ENCODE results near the gene MCM7. TPM values are rescaled to one million over a fixed set of nuclear protein-coding genes. Genes with fewer than 3 reads are reported as not detected.

Gene MCM7
- total RNA-seq, 2 donors from 2014 or later: 219 to 242 TPM

GRCh38 chr7:100089458-100090196 lies 11.6 kb downstream of the MCM7 start:
- peak overlapping the region; percentile 62 for H3K27ac ChIP-seq (ENCODE audit: low read depth, low read length)
- H3K9me3 Mint-ChIP-seq: no peaks in the 10 kb centered on the region
- peaks cover 43% of the 10 kb centered on the region for H3K36me3 Mint-ChIP-seq (ENCODE audit: low read depth)
- no peaks in the 10 kb centered on the region for H3K4me1 ChIP-seq (ENCODE audit: control insufficient read depth, insufficient read depth, low read length)
- TF ChIP-seq, protein P1, sequence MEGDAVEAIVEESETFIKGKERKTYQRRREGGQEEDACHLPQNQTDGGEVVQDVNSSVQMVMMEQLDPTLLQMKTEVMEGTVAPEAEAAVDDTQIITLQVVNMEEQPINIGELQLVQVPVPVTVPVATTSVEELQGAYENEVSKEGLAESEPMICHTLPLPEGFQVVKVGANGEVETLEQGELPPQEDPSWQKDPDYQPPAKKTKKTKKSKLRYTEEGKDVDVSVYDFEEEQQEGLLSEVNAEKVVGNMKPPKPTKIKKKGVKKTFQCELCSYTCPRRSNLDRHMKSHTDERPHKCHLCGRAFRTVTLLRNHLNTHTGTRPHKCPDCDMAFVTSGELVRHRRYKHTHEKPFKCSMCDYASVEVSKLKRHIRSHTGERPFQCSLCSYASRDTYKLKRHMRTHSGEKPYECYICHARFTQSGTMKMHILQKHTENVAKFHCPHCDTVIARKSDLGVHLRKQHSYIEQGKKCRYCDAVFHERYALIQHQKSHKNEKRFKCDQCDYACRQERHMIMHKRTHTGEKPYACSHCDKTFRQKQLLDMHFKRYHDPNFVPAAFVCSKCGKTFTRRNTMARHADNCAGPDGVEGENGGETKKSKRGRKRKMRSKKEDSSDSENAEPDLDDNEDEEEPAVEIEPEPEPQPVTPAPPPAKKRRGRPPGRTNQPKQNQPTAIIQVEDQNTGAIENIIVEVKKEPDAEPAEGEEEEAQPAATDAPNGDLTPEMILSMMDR (conservative IDR thresholded peaks at IDR 0.05): no peak
- no peak for DNase-seq
- H3K4me1 Mint-ChIP-seq: peaks cover 7% of the 10 kb centered on the region
- no peaks in the 10 kb centered on the region for H3K9me3 ChIP-seq (ENCODE audit: control insufficient read depth, low read length)
- WGBS, 2 experiments (ENCODE audit: insufficient coverage in 1 of 2, insufficient read length in 1 of 2): 41 to 52% methylated on average over 4 to 7 of the region's 7 CpGs
- no peaks in the 10 kb centered on the region for H3K27me3 ChIP-seq (ENCODE audit: control insufficient read depth, insufficient read depth, low read length, poor library complexity, severe bottlenecking)
- peak overlapping the region; percentile 91 for H3K4me3 Mint-ChIP-seq
- peak overlapping the region; percentile 68 for H3K9ac ChIP-seq (ENCODE audit: extremely low read depth, low read length, poor library complexity, severe bottlenecking)
- H3K27ac Mint-ChIP-seq: peak overlapping the region; percentile 90
- H3K36me3 ChIP-seq (ENCODE audit: control insufficient read depth, insufficient read depth, low read length): peaks cover 44% of the 10 kb centered on the region
- H3K27me3 Mint-ChIP-seq (ENCODE audit: insufficient read depth): no peaks in the 10 kb centered on the region
- H3K4me3 ChIP-seq (ENCODE audit: low read length): peak overlapping the region; percentile 92

GRCh38 chr7:100088621-100089457 lies 12.4 kb downstream of the MCM7 start, which contains the start of gene COPS6:
Gene COPS6, plus strand, starts transcription at chr7:100088969. Its CDS starts 22 bp downstream, at chr7:100088991.
- TF ChIP-seq, protein P1 (conservative IDR thresholded peaks at IDR 0.05): no peak
- DNase-seq: peak; percentile 92
- peak within 1 kb of the TSS; percentile 94 for H3K27ac Mint-ChIP-seq
- Histone ChIP-seq H3K9me3 (ENCODE audit: control insufficient read depth, low read length) (no peaks in the 10 kb centered on the region), H3K36me3 (ENCODE audit: control insufficient read depth, insufficient read depth, low read length) (peaks cover 36% of the 10 kb centered on the region), H3K27ac (ENCODE audit: low read depth, low read length) (peak within 1 kb of the TSS; percentile 62), H3K9ac (ENCODE audit: extremely low read depth, low read length, poor library complexity, severe bottlenecking) (peak within 1 kb of the TSS; percentile 68), H3K4me3 (ENCODE audit: low read length) (peak within 1 kb of the TSS; percentile 92), H3K4me1 (ENCODE audit: control insufficient read depth, insufficient read depth, low read length) (no peaks in the 10 kb centered on the region), H3K27me3 (ENCODE audit: control insufficient read depth, insufficient read depth, low read length, poor library complexity, severe bottlenecking) (no peaks in the 10 kb centered on the region)
- WGBS, 2 experiments (ENCODE audit: insufficient coverage in 1 of 2, insufficient read length in 1 of 2): 2 to 14% methylated on average over 7 to 68 of the region's 68 CpGs
- no peaks in the 10 kb centered on the region for H3K9me3 Mint-ChIP-seq
- peaks cover 35% of the 10 kb centered on the region for H3K36me3 Mint-ChIP-seq (ENCODE audit: low read depth)
- H3K4me3 Mint-ChIP-seq: peak within 1 kb of the TSS; percentile 91
- H3K4me1 Mint-ChIP-seq: peaks cover 7% of the 10 kb centered on the region
- no peaks in the 10 kb centered on the region for H3K27me3 Mint-ChIP-seq (ENCODE audit: insufficient read depth)

- H3K27me3 ChIP-seq (ENCODE audit: control insufficient read depth, insufficient read depth, low read length, poor library complexity, severe bottlenecking): no peaks in the 10 kb centered on the region
- peaks cover 7% of the 10 kb centered on the region for H3K4me1 Mint-ChIP-seq
- H3K4me3 Mint-ChIP-seq: peak overlapping the region; percentile 91
- peak overlapping the region; percentile 68 for H3K9ac ChIP-seq (ENCODE audit: extremely low read depth, low read length, poor library complexity, severe bottlenecking)
- peaks cover 28% of the 10 kb centered on the region for H3K36me3 Mint-ChIP-seq (ENCODE audit: low read depth)
- H3K4me3 ChIP-seq (ENCODE audit: low read length): peak overlapping the region; percentile 92
- peak overlapping the region; percentile 62 for H3K27ac ChIP-seq (ENCODE audit: low read depth, low read length)
- WGBS, 2 experiments (ENCODE audit: insufficient coverage in 1 of 2, insufficient read length in 1 of 2): 88 to 94% methylated on average over 8 to 11 of the region's 11 CpGs
- H3K9me3 ChIP-seq (ENCODE audit: control insufficient read depth, low read length): no peaks in the 10 kb centered on the region
- no peak for DNase-seq
- H3K9me3 Mint-ChIP-seq: no peaks in the 10 kb centered on the region
- no peaks in the 10 kb centered on the region for H3K27me3 Mint-ChIP-seq (ENCODE audit: insufficient read depth)
- H3K27ac Mint-ChIP-seq: peak overlapping the region; percentile 94
- TF ChIP-seq, protein P1 (conservative IDR thresholded peaks at IDR 0.05): no peak
- peaks cover 30% of the 10 kb centered on the region for H3K36me3 ChIP-seq (ENCODE audit: control insufficient read depth, insufficient read depth, low read length)
- H3K4me1 ChIP-seq (ENCODE audit: control insufficient read depth, insufficient read depth, low read length): no peaks in the 10 kb centered on the region
Measured at GRCh38 chr7:100088095-100088620, 13.0 kb downstream of the MCM7 start.
